ENCODE measurements around the gene SNTB2. TPM values are rescaled to one million over a fixed set of nuclear protein-coding genes. Genes with fewer than 3 reads are reported as not detected.

SNTB2 gene
- total and polyA plus RNA-seq, 2 of the 4 experiments (the other 2 are of a cell fraction), result 23.5 to 47.5 TPM

- DNase-seq, result no peak
- no peak within 1 kb of the TSS for H4K5ac ChIP-seq (ENCODE audit: low read depth, low read length)
- no peak within 1 kb of the TSS for H3K4me2 ChIP-seq (ENCODE audit: low read depth, low read length)
- TF ChIP-seq NFE2L2 (IDR thresholded peaks at IDR 0.05; ENCODE audit: low read depth, low read length), result no peak
- TF ChIP-seq RAD21 (IDR thresholded peaks at IDR 0.05; ENCODE audit: low read length), result no peak
- no peak for TF ChIP-seq MAZ (IDR thresholded peaks at IDR 0.05; ENCODE audit: borderline replicate concordance, low read depth, low read length)
- no peak for TF ChIP-seq MAFK (IDR thresholded peaks at IDR 0.05; ENCODE audit: low read depth, low read length)
- no peak for TF ChIP-seq MXI1 (IDR thresholded peaks at IDR 0.05; ENCODE audit: borderline replicate concordance, low read depth, low read length)
- TF ChIP-seq SMC3 (IDR thresholded peaks at IDR 0.05; ENCODE audit: low read depth, low read length), result no peak
- TF ChIP-seq CTCF (conservative IDR thresholded peaks at IDR 0.05; ENCODE audit: low read depth, low read length), result no peak
- no peak for TF ChIP-seq RFX5 (IDR thresholded peaks at IDR 0.05; ENCODE audit: low read depth, low read length)
- TF ChIP-seq FOS (IDR thresholded peaks at IDR 0.05; ENCODE audit: low read depth, low read length), result no peak
- no peak for TF ChIP-seq USF2 (IDR thresholded peaks at IDR 0.05; ENCODE audit: low read depth, low read length)
- no peak for TF ChIP-seq CEBPB (IDR thresholded peaks at IDR 0.05; ENCODE audit: low read depth, low read length)
- TF ChIP-seq CHD1 (IDR thresholded peaks at IDR 0.05; ENCODE audit: low read depth, low read length), result no peak
- TF ChIP-seq BHLHE40 (IDR thresholded peaks at IDR 0.05; ENCODE audit: low read depth, low read length), result no peak
- TF ChIP-seq POLR2A (IDR thresholded peaks at IDR 0.05; ENCODE audit: low read depth, low read length), result no peak
- no peak for TF ChIP-seq ELK1 (IDR thresholded peaks at IDR 0.05; ENCODE audit: borderline replicate concordance, low read depth, low read length)
- H2AK5ac ChIP-seq (ENCODE audit: low read depth, low read length), result no peak within 1 kb of the TSS
- ChIA-PET POLR2A (ENCODE audit: unreplicated experiment) (no interaction called here), CTCF (no interaction called here)
- no peak within 1 kb of the TSS for H4K8ac ChIP-seq (ENCODE audit: low read depth in 2 of 2, low read length in 2 of 2)
- H3K79me1 ChIP-seq (ENCODE audit: low read depth in 1 of 2, low read length in 2 of 2), result 0 out of 4 replicates have a peak, but pooled peaks cover 0 to 4% of the 10 kb centered on the region in 2 experiments
- H3K4me3 ChIP-seq (ENCODE audit: insufficient read depth, low read depth, low read length), result no peak within 1 kb of the TSS
- intact Hi-C loops (cut with micrococcal nuclease), result no loop called here
- H3K56ac ChIP-seq (ENCODE audit: extremely low read depth, insufficient read depth, low read length), result no peak within 1 kb of the TSS
- ATAC-seq (ENCODE audit: low read depth), result no peak
- no peak within 1 kb of the TSS for H2BK5ac ChIP-seq (ENCODE audit: low read depth, low read length, poor library complexity, severe bottlenecking)
- no peak within 1 kb of the TSS for H2AK9ac ChIP-seq (replicated peaks; ENCODE audit: low read depth, low read length, poor library complexity)
- H2BK20ac ChIP-seq (ENCODE audit: low read depth, low read length), result no peak within 1 kb of the TSS
- H3K9me3 ChIP-seq (ENCODE audit: control insufficient read depth, insufficient read depth, low read length), result no peaks in the 10 kb centered on the region
- H4K91ac ChIP-seq (ENCODE audit: insufficient read depth, low read depth, low read length), result no peak within 1 kb of the TSS
- no peak within 1 kb of the TSS for H3K14ac ChIP-seq (replicated peaks; ENCODE audit: low read depth, low read length)
- dilution Hi-C loops (cut with HindIII; ENCODE audit: low sequenced_read_pairs, unreplicated experiment), result no loop called here
- no peak within 1 kb of the TSS for H3K9ac ChIP-seq (ENCODE audit: low read depth, low read length)
- no peak within 1 kb of the TSS for H2BK15ac ChIP-seq (ENCODE audit: low read depth, low read length)
- peaks cover 2% of the 10 kb centered on the region; the same call in 1 of the 2 replicates for H3K4me1 ChIP-seq (ENCODE audit: control insufficient read depth, insufficient read depth, low read length)
- H3K9me1 ChIP-seq (ENCODE audit: insufficient read depth, low read length), result peaks cover 3% of the 10 kb centered on the region; the same call in 1 of the 2 replicates
- 94% methylated on average over 11 of the region's 12 CpGs; no CpG with 5 or more reads in 1 of the 2 experiments for WGBS, 2 experiments (ENCODE audit: extremely low coverage in 2 of 2, insufficient read length in 1 of 2)
- no peak within 1 kb of the TSS for H2BK120ac ChIP-seq (ENCODE audit: low read depth, low read length)
- no TSS peak for BruUV-seq (replicated peaks)
- H3K36me3 ChIP-seq (ENCODE audit: control insufficient read depth, insufficient read depth, low read length), result peaks cover 8% of the 10 kb centered on the region
- in situ Hi-C loops (cut with MboI; ENCODE audit: low sequenced_read_pairs), result no loop called here
- no peak within 1 kb of the TSS for H3K18ac ChIP-seq (ENCODE audit: low read depth, low read length)
- H4K20me1 ChIP-seq (ENCODE audit: insufficient read depth, low read length), result no peaks in the 10 kb centered on the region
- H3K4ac ChIP-seq (ENCODE audit: low read depth, low read length), result no peak within 1 kb of the TSS
- no peak within 1 kb of the TSS for H3K23ac ChIP-seq (ENCODE audit: low read depth, low read length)
- H3K27me3 ChIP-seq (ENCODE audit: control insufficient read depth, insufficient read depth, low read length), result no peaks in the 10 kb centered on the region
- no peak within 1 kb of the TSS for H3K27ac ChIP-seq (ENCODE audit: insufficient read depth, low read length)
- H2AFZ ChIP-seq (replicated peaks; ENCODE audit: low read length, poor library complexity), result peak within 1 kb of the TSS; percentile 10
Measured at GRCh38 chr16:69351309-69352027, 164.5 kb downstream of the SNTB2 start, which contains the start of gene TMED6. Gene TMED6, minus strand, starts transcription at chr16:69351786. Its CDS starts 33 bp downstream, at chr16:69351753.

All from IMR-90 (cell line).